Activated T-helper 2 cell treated with anti-CD3 and anti-CD28 coated beads, Interferon-gamma antibody, Interleukin-2, Interleukin-4, amounts not matched to agents 10 μg/mL and 5 μg/mL and 100 μg/mL, durations not matched to agents 14 hours and 24 hours and 36 hours (primary cell): ENCODE results near the gene CLEC18A. TPM values are rescaled to one million over a fixed set of nuclear protein-coding genes. Genes with fewer than 3 reads are reported as not detected.
"Not testable (repeated sequence)": the region's sequence is repeated elsewhere in the genome, so short reads cannot be mapped to it uniquely, and the experiment has no call there.

Experiments used
- DNase-seq: peaks from one replicate; pipeline ENCODE4 v3.0.0; 2021; ENCODE audit warnings: low spot score
- H3K27ac Mint-ChIP-seq: one replicate; pipeline ENCODE4 v1.8.0; 2021; ENCODE audit warnings: mixed read lengths
- H3K27me3 Mint-ChIP-seq: one replicate; pipeline ENCODE4 v1.8.0; 2021; ENCODE audit warnings: low read depth, mixed read lengths
- H3K36me3 Mint-ChIP-seq: one replicate; pipeline ENCODE4 v1.8.0; 2021; ENCODE audit warnings: low read depth, mixed read lengths
- H3K4me1 Mint-ChIP-seq: one replicate; pipeline ENCODE4 v1.8.0; 2021; ENCODE audit warnings: low read depth, mixed read lengths
- H3K4me3 Mint-ChIP-seq: one replicate; pipeline ENCODE4 v1.8.0; 2021; ENCODE audit warnings: low read depth, mild to moderate bottlenecking, moderate library complexity, mixed read lengths
- H3K9me3 Mint-ChIP-seq: one replicate; pipeline ENCODE4 v1.8.0; 2021; ENCODE audit warnings: mixed read lengths
- intact Hi-C: fragments of 100-400 bp; cut with micrococcal nuclease; formaldehyde crosslinking; loops from one replicate; pipeline ENCODE4 v1.15.1; 2023
- total RNA-seq: library from RNA; stranded (reverse); gene quantifications from 2 replicates; pipeline ENCODE4 v1.2.3, GENCODE V29; 2022

Gene CLEC18A
- 0.23 and 0.43 TPM in 2 replicates for total RNA-seq

GRCh38 chr16:69951017-69951671 is at the start of gene CLEC18A:
CLEC18A (plus strand) TSS chr16:69951334; CDS start chr16:69951367, 33 bp downstream.
- H3K9me3 Mint-ChIP-seq, intact Hi-C loops, H3K27ac Mint-ChIP-seq, H3K36me3 Mint-ChIP-seq, H3K4me3 Mint-ChIP-seq, H3K4me1 Mint-ChIP-seq, H3K27me3 Mint-ChIP-seq, DNase-seq: not testable (repeated sequence)

- no peak overlapping the region for H3K27ac Mint-ChIP-seq
- no peaks in the 10 kb centered on the region for H3K27me3 Mint-ChIP-seq
- no peaks in the 10 kb centered on the region for H3K9me3 Mint-ChIP-seq
- H3K4me1 Mint-ChIP-seq: no peaks in the 10 kb centered on the region
- intact Hi-C loops: no loop called here
- no peak overlapping the region for H3K4me3 Mint-ChIP-seq
- H3K36me3 Mint-ChIP-seq: peaks cover 8% of the 10 kb centered on the region
- no peak for DNase-seq
These were observed 47.2 kb upstream of the CLEC18A start for GRCh38 chr16:69903865-69904415.

GRCh38 chr16:69904495-69905170 is 46.5 kb upstream of the CLEC18A start:
- no peaks in the 10 kb centered on the region for H3K9me3 Mint-ChIP-seq
- no peaks in the 10 kb centered on the region for H3K27me3 Mint-ChIP-seq
- intact Hi-C loops: no loop called here
- H3K36me3 Mint-ChIP-seq: peaks cover 13% of the 10 kb centered on the region
- H3K4me1 Mint-ChIP-seq: no peaks in the 10 kb centered on the region
- no peak overlapping the region for H3K4me3 Mint-ChIP-seq
- no peak overlapping the region for H3K27ac Mint-ChIP-seq
- DNase-seq: no peak

- H3K27me3 Mint-ChIP-seq: no peaks in the 10 kb centered on the region
- no peak overlapping the region for H3K27ac Mint-ChIP-seq
- DNase-seq: no peak
- no peaks in the 10 kb centered on the region for H3K4me1 Mint-ChIP-seq
- H3K36me3 Mint-ChIP-seq: peaks cover 17% of the 10 kb centered on the region
- no peaks in the 10 kb centered on the region for H3K9me3 Mint-ChIP-seq
- intact Hi-C loops: no loop called here
- no peak overlapping the region for H3K4me3 Mint-ChIP-seq
These were observed 46.0 kb upstream of the CLEC18A start for GRCh38 chr16:69905171-69905555.

GRCh38 chr16:69906838-69907401 is 44.2 kb upstream of the CLEC18A start:
- Mint-ChIP-seq H3K36me3 (peaks cover 17% of the 10 kb centered on the region), H3K4me3 (no peak overlapping the region), H3K27ac (no peak overlapping the region), H3K4me1 (no peaks in the 10 kb centered on the region), H3K27me3 (no peaks in the 10 kb centered on the region), H3K9me3 (no peaks in the 10 kb centered on the region)
- no peak for DNase-seq
- intact Hi-C loops: no loop called here

- Mint-ChIP-seq H3K36me3 (peaks cover 19% of the 10 kb centered on the region), H3K4me3 (no peak overlapping the region), H3K9me3 (no peaks in the 10 kb centered on the region), H3K27ac (no peak overlapping the region), H3K27me3 (no peaks in the 10 kb centered on the region), H3K4me1 (no peaks in the 10 kb centered on the region)
- intact Hi-C loops: no loop called here
- DNase-seq: no peak
These were observed 42.1 kb upstream of the CLEC18A start for GRCh38 chr16:69909043-69909442.

- DNase-seq: no peak
- Mint-ChIP-seq H3K27ac (no peak overlapping the region), H3K36me3 (peaks cover 19% of the 10 kb centered on the region), H3K27me3 (no peaks in the 10 kb centered on the region), H3K9me3 (no peaks in the 10 kb centered on the region), H3K4me3 (no peak overlapping the region), H3K4me1 (no peaks in the 10 kb centered on the region)
- intact Hi-C loops: no loop called here
These were observed 41.4 kb upstream of the CLEC18A start for GRCh38 chr16:69909760-69910159.

GRCh38 chr16:69910964-69911363 is 40.2 kb upstream of the CLEC18A start:
- no peak overlapping the region for H3K27ac Mint-ChIP-seq

GRCh38 chr16:69916462-69916861 is 34.7 kb upstream of the CLEC18A start:
- H3K4me3 Mint-ChIP-seq: no peak overlapping the region
- no peak for DNase-seq
- peaks cover 6% of the 10 kb centered on the region for H3K36me3 Mint-ChIP-seq
- H3K27me3 Mint-ChIP-seq: no peaks in the 10 kb centered on the region
- H3K27ac Mint-ChIP-seq: no peak overlapping the region
- H3K4me1 Mint-ChIP-seq: no peaks in the 10 kb centered on the region
- intact Hi-C loops: no loop called here
- H3K9me3 Mint-ChIP-seq: no peaks in the 10 kb centered on the region

More at GRCh38 chr16:69910964-69911363, 40.2 kb upstream of the CLEC18A start:
- Mint-ChIP-seq H3K36me3 (peaks cover 19% of the 10 kb centered on the region), H3K4me1 (no peaks in the 10 kb centered on the region), H3K4me3 (no peak overlapping the region), H3K9me3 (no peaks in the 10 kb centered on the region), H3K27me3 (no peaks in the 10 kb centered on the region)
- intact Hi-C loops: no loop called here
- DNase-seq: no peak

GRCh38 chr16:69917311-69917710 is 33.8 kb upstream of the CLEC18A start:
- no peaks in the 10 kb centered on the region for H3K27me3 Mint-ChIP-seq
- no peak for DNase-seq

GRCh38 chr16:69917739-69918138 is 33.4 kb upstream of the CLEC18A start:
- no peak for DNase-seq
- intact Hi-C loops: no loop called here
- Mint-ChIP-seq H3K4me3 (no peak overlapping the region), H3K9me3 (no peaks in the 10 kb centered on the region), H3K4me1 (no peaks in the 10 kb centered on the region), H3K27me3 (no peaks in the 10 kb centered on the region), H3K27ac (no peak overlapping the region), H3K36me3 (peaks cover 6% of the 10 kb centered on the region)

More at GRCh38 chr16:69917311-69917710, 33.8 kb upstream of the CLEC18A start:
- Mint-ChIP-seq H3K9me3 (no peaks in the 10 kb centered on the region), H3K4me3 (no peak overlapping the region), H3K36me3 (peaks cover 6% of the 10 kb centered on the region), H3K27ac (no peak overlapping the region), H3K4me1 (no peaks in the 10 kb centered on the region)
- intact Hi-C loops: no loop called here

GRCh38 chr16:69918241-69918640 is 32.9 kb upstream of the CLEC18A start:
- Mint-ChIP-seq H3K9me3 (no peaks in the 10 kb centered on the region), H3K27ac (no peak overlapping the region), H3K36me3 (peaks cover 6% of the 10 kb centered on the region), H3K27me3 (no peaks in the 10 kb centered on the region), H3K4me1 (no peaks in the 10 kb centered on the region), H3K4me3 (no peak overlapping the region)
- no peak for DNase-seq
- intact Hi-C loops: no loop called here

GRCh38 chr16:69921127-69921526 is 30.0 kb upstream of the CLEC18A start:
- H3K4me1 Mint-ChIP-seq: no peaks in the 10 kb centered on the region
- H3K9me3 Mint-ChIP-seq: no peaks in the 10 kb centered on the region
- no peaks in the 10 kb centered on the region for H3K27me3 Mint-ChIP-seq
- peaks cover 5% of the 10 kb centered on the region for H3K36me3 Mint-ChIP-seq
- intact Hi-C loops: no loop called here
- no peak overlapping the region for H3K27ac Mint-ChIP-seq
- no peak for DNase-seq
- no peak overlapping the region for H3K4me3 Mint-ChIP-seq
